OCI-LY3 (cell line): ENCODE results near the gene POMT2.
"Not testable (repeated sequence)": the region's sequence is repeated elsewhere in the genome, so short reads cannot be mapped to it uniquely, and the experiment has no call there.

Experiments used
- H2AFZ ChIP-seq: fragments of 200-600, 300-600 bp; shearing (Covaris generic); 2 replicates; pipeline ENCODE4 v1.6.0; 2014; ENCODE audit warnings: antibody characterized with exemption, low read depth, low read length
- H3K27ac ChIP-seq: fragments of 200-600, 300-600 bp; sonication (generic); 2 replicates; pipeline ENCODE4 v1.5.1; 2014; ENCODE audit warnings: mild to moderate bottlenecking, low read length, moderate library complexity, mixed read lengths
- H3K27me3 ChIP-seq: fragments of 200-600, 300-600 bp; sonication (generic); 2 replicates; pipeline ENCODE4 v1.6.1; 2014; ENCODE audit warnings: low read depth, low read length, mixed read lengths
- H3K36me3 ChIP-seq: fragments of 200-600, 300-600 bp; sonication (generic); replicated peaks from 2 replicates; pipeline ENCODE3; 2014; ENCODE audit warnings: low read depth, low read length, mixed read lengths
- H3K4me1 ChIP-seq: fragments of 300-600, 200-600 bp; sonication (generic); 2 replicates; pipeline ENCODE4 v1.6.1; 2014; ENCODE audit warnings: low read length, mixed read lengths
- H3K4me2 ChIP-seq: fragments of 200-600, 300-600 bp; sonication (generic); 2 replicates; pipeline ENCODE4 v1.6.1; 2014; ENCODE audit warnings: low read length, mixed read lengths
- H3K4me3 ChIP-seq: fragments of 300-600, 200-600 bp; sonication (generic); 2 replicates; pipeline ENCODE4 v1.5.1; 2014; ENCODE audit warnings: antibody characterized with exemption, mild to moderate bottlenecking, low read length, moderate library complexity
- H3K79me2 ChIP-seq: fragments of 300-600, 200-600 bp; shearing (Covaris generic); 2 replicates; pipeline ENCODE4 v1.6.1; 2014; ENCODE audit warnings: mild to moderate bottlenecking, low read length, mixed read lengths
- H3K9ac ChIP-seq: fragments of 300-600, 200-600 bp; shearing (Covaris generic); 2 replicates; pipeline ENCODE4 v1.6.0; 2014; ENCODE audit warnings: mild to moderate bottlenecking, low read length, moderate library complexity
- H3K9me3 ChIP-seq: fragments of 200-600, 300-600 bp; shearing (Covaris generic); 2 replicates; pipeline ENCODE4 v1.6.1; 2014; ENCODE audit warnings: low read length, mixed read lengths; ENCODE audit not compliant: insufficient read depth
- H4K20me1 ChIP-seq: fragments of 200-600, 300-600 bp; sonication (generic); 2 replicates; pipeline ENCODE4 v1.6.1; 2016; ENCODE audit warnings: low read length, mixed read lengths; ENCODE audit not compliant: insufficient read depth
- CTCF ChIP-seq: fragments of 200-600, 300-600 bp; sonication (generic); IDR thresholded peaks from 2 replicates; pipeline ENCODE4 v1.5.1; 2014; ENCODE audit warnings: antibody characterized with exemption, low read length, low read depth
- EZH2phosphoT487 ChIP-seq: fragments of 200-600 bp; shearing (Covaris generic); IDR thresholded peaks from 2 replicates; pipeline ENCODE4 v1.6.1; 2018; ENCODE audit warnings: antibody characterized with exemption, mixed run types, low read depth

The POMT2 gene

GRCh38 chr14:77340389-77340788 lies 19.7 kb upstream of the POMT2 start:
- H3K4me2 ChIP-seq, result no peak overlapping the region
- peaks cover 24% of the 10 kb centered on the region for H3K36me3 ChIP-seq
- H2AFZ ChIP-seq, result no peak overlapping the region
- TF ChIP-seq CTCF, result no peak
- no peak for TF ChIP-seq EZH2phosphoT487
- H3K27me3 ChIP-seq, result no peaks in the 10 kb centered on the region
- H3K4me1 ChIP-seq, result no peaks in the 10 kb centered on the region
- no peaks in the 10 kb centered on the region for H3K79me2 ChIP-seq
- no peak overlapping the region for H3K9ac ChIP-seq
- no peak overlapping the region for H3K27ac ChIP-seq
- no peaks in the 10 kb centered on the region for H3K9me3 ChIP-seq
- H4K20me1 ChIP-seq, result no peaks in the 10 kb centered on the region
- no peak overlapping the region for H3K4me3 ChIP-seq

GRCh38 chr14:77339407-77339806 lies 18.7 kb upstream of the POMT2 start:
- no peak for TF ChIP-seq CTCF
- TF ChIP-seq EZH2phosphoT487, result no peak
- Histone ChIP-seq H3K4me3 (no peak overlapping the region), H2AFZ (no peak overlapping the region), H3K9ac (no peak overlapping the region), H3K79me2 (no peaks in the 10 kb centered on the region), H3K4me1 (no peaks in the 10 kb centered on the region), H3K27ac (no peak overlapping the region), H3K9me3 (no peaks in the 10 kb centered on the region), H4K20me1 (no peaks in the 10 kb centered on the region), H3K4me2 (no peak overlapping the region), H3K27me3 (no peaks in the 10 kb centered on the region), H3K36me3 (peaks cover 24% of the 10 kb centered on the region)

DNA sequence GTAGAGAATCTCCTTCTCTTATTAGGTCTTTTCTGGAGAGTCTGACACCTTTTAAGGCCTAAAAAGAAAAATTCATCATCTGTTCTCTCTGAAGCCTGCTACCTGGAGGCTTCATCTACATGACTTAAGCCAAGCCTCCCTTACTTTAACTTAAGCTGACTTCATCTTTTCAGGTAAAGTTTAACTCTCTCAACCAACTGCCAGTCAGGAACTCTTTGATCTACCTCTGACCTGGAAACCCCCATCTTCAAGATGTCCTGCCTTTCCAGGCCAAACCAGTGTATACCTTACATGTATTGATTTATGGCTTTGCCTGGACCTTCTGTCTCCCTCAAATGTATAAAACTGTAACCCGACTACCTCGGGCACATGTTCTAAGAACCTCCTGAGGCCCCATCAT lies 17.6 kb upstream of the POMT2 start:
- Histone ChIP-seq H3K27me3 (no peaks in the 10 kb centered on the region), H3K9ac (no peak overlapping the region), H3K4me2 (no peak overlapping the region), H3K79me2 (no peaks in the 10 kb centered on the region), H2AFZ (no peak overlapping the region), H3K4me1 (no peaks in the 10 kb centered on the region), H3K4me3 (no peak overlapping the region), H3K27ac (no peak overlapping the region), H3K36me3 (peaks cover 22% of the 10 kb centered on the region), H3K9me3 (no peaks in the 10 kb centered on the region), H4K20me1 (no peaks in the 10 kb centered on the region)
- TF ChIP-seq EZH2phosphoT487 (no peak), CTCF (no peak)

GRCh38 chr14:77337880-77338279 lies 17.2 kb upstream of the POMT2 start:
- H3K79me2 ChIP-seq, result no peaks in the 10 kb centered on the region
- no peaks in the 10 kb centered on the region for H3K9me3 ChIP-seq
- H3K36me3 ChIP-seq, result peaks cover 20% of the 10 kb centered on the region
- H3K27ac ChIP-seq, result no peak overlapping the region
- no peak overlapping the region for H3K9ac ChIP-seq
- no peaks in the 10 kb centered on the region for H4K20me1 ChIP-seq
- no peak overlapping the region for H3K4me2 ChIP-seq
- no peaks in the 10 kb centered on the region for H3K4me1 ChIP-seq
- TF ChIP-seq EZH2phosphoT487 (no peak), CTCF (no peak)
- H3K27me3 ChIP-seq, result no peaks in the 10 kb centered on the region
- H3K4me3 ChIP-seq, result no peak overlapping the region
- no peak overlapping the region for H2AFZ ChIP-seq

- H3K4me3 ChIP-seq, H2AFZ ChIP-seq, H3K4me1 ChIP-seq: not testable (repeated sequence)
Observed at GRCh38 chr14:77337255-77337654, 16.6 kb upstream of the POMT2 start.

More at GRCh38 chr14:77337255-77337654, 16.6 kb upstream of the POMT2 start:
- H3K27ac ChIP-seq, H4K20me1 ChIP-seq, H3K9ac ChIP-seq, H3K4me2 ChIP-seq, H3K27me3 ChIP-seq, H3K79me2 ChIP-seq, H3K9me3 ChIP-seq: not testable (repeated sequence)
- peaks cover 19% of the 10 kb centered on the region for H3K36me3 ChIP-seq
